H1 (cell line): ENCODE data around the gene ANKRD11. TPM values are rescaled to one million over a fixed set of nuclear protein-coding genes. Genes with fewer than 3 reads are reported as not detected.

Source experiments
- CHD7 ChIP-seq: fragments of 300-600 bp; sonication (generic); IDR thresholded peaks from 2 replicates; pipeline ENCODE4 v1.7.1; 2012; ENCODE audit warnings: low read length, moderate library complexity, mild to moderate bottlenecking, inconsistent platforms; ENCODE audit not compliant: insufficient replicate concordance
- FOSL1 ChIP-seq: IDR thresholded peaks from 2 replicates; pipeline ENCODE4 v1.6.1; 2011; ENCODE audit warnings: mild to moderate bottlenecking, low read depth, low read length, moderate library complexity; ENCODE audit not compliant: insufficient read depth
- GABPA ChIP-seq: IDR thresholded peaks from 2 replicates; pipeline ENCODE4 v1.6.1; 2011; ENCODE audit warnings: mild to moderate bottlenecking, low read length, moderate library complexity, borderline replicate concordance; ENCODE audit not compliant: insufficient read depth
- HDAC2 ChIP-seq, 2 experiments: fragments of 300-600 bp in 1 of 2; sonication (generic) in 1 of 2; IDR thresholded peaks; 2 replicates each; pipeline ENCODE4 v1.6.1; 2011 to 2012; ENCODE audit warnings: low read depth in 2 of 2, low read length in 2 of 2, mild to moderate bottlenecking in 2 of 2, moderate library complexity in 2 of 2, borderline replicate concordance in 1 of 2, inconsistent platforms in 1 of 2
- SIN3A ChIP-seq, 2 experiments: IDR thresholded peaks in 1 of 2; conservative IDR thresholded peaks in 1 of 2; 2 replicates each; pipeline ENCODE4 v1.6.1; 2011 to 2012; ENCODE audit warnings: low read length in 2 of 2, improper control_type of control experiment in 1 of 2, low read depth in 1 of 2, mild to moderate bottlenecking in 1 of 2
- SIRT6 ChIP-seq: IDR thresholded peaks from one replicate; pipeline ENCODE4 v1.7.1; 2012; ENCODE audit warnings: low read length, inconsistent platforms
- SUZ12 ChIP-seq: fragments of 200-600 bp; sonication (generic); IDR thresholded peaks from 2 replicates; pipeline ENCODE4 v1.6.1; 2012; ENCODE audit warnings: mild to moderate bottlenecking, inconsistent platforms, low read length, moderate library complexity, mixed read lengths
- ZNF274 ChIP-seq: IDR thresholded peaks from 2 replicates; pipeline ENCODE4 v1.7.0; 2012; ENCODE audit warnings: low read length, borderline replicate concordance; ENCODE audit errors: extremely low read depth
- polyA plus RNA-seq, 7 experiments: library from polyadenylated mRNA; depleted of rRNA in 3 of 7; stranded (reverse) in 5 of 7; unstranded in 2 of 7; fragments of >200 nt in 5 of 7; fragments of 200-250 nt in 2 of 7; gene quantifications; 1 replicate in 5 of 7; 2 replicates in 1 of 7; 4 replicates in 1 of 7; pipeline versions ENCODE4 v1.2.1 to v1.2.3, GENCODE V29; 2011 to 2013; ENCODE audit warnings: missing spikeins in 2 of 7, mixed read lengths in 2 of 7
- total RNA-seq: library from RNA; stranded (reverse); fragmentation: NEBNext Ultra II Directional; extraction: Animal tissue kit (Norgen Biotek cat#: 25700); gene quantifications from 2 replicates; pipeline ENCODE4 v1.2.1, GENCODE V29; 2021

The ANKRD11 gene
- total and polyA plus RNA-seq, 2 of the 8 experiments (the other 6 are each of a cell fraction or from before 2014, with no cell fraction given) = 46.5 to 142 TPM

DNA sequence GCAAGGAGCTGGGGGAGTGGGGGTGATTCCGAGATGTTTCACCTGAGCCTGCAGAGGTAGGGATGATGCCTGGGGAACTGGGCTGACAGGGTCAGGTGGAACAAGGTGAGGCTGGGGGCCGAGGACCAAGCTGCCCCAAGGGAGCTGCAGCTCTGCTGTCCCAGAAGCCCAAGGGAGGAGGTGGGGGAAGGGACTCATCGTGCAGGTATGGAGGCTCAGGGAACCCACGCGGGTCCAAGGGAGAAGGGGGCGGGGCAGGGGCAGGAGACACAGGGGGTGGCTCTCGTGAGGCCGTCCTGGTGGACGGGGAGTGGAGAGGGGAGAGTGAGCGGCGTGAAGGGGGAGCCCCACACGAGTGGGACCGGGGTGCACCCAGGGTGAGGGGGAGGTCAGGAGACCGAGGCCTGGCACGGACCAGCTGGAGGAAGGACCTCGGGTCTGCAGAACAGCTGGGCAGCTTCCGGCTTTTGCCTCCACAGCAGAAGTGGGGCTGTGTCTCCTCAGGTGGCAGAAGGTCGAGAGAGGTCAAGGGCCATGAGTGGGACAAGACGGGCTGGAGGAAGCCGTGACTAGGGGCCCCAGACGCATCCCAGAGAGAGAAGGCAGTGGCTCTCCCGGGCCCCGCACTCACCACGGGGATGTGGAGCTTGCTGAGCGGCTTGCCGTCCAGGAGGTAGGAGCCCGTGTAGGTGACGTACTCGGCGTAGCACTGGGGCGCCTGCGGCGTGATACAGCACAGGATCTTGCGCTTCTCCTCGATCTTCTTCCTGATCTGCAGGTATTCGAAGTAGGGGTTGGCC, 211.7 kb downstream of the ANKRD11 start (continued):
- TF ChIP-seq CHD7 (no peak), SIRT6 (no peak), HDAC2 (IDR thresholded peaks at IDR 0.05; ENCODE audit: borderline replicate concordance in 1 of 2, low read depth in 2 of 2, low read length in 2 of 2) (no peak), SIN3A (conservative IDR thresholded peaks at IDR 0.05 in 1 of 2, IDR thresholded peaks at IDR 0.05 in 1 of 2; ENCODE audit: low read depth in 1 of 2, low read length in 2 of 2) (no peak), ZNF274 (no peak), SUZ12 (no peak), GABPA (no peak), FOSL1 (no peak)
